Endodermal cell (in vitro differentiated cells): ENCODE measurements around the gene MAP3K21. TPM values are rescaled to one million over a fixed set of nuclear protein-coding genes. Genes with fewer than 3 reads are reported as not detected.

Experiments used
- DNase-seq: peaks from one replicate; pipeline ENCODE4 v3.0.0-alpha.2; 2017
- H3K27ac ChIP-seq: 2 replicates; pipeline ENCODE4 v1.5.1; 2013; ENCODE audit warnings: mild to moderate bottlenecking, low read depth, low read length, moderate library complexity
- H3K27me3 ChIP-seq: 2 replicates; pipeline ENCODE4 v1.6.1; 2013; ENCODE audit warnings: mild to moderate bottlenecking, low read length, moderate library complexity; ENCODE audit not compliant: insufficient read depth, control insufficient read depth, poor library complexity, severe bottlenecking
- H3K36me3 ChIP-seq: 2 replicates; pipeline ENCODE4 v1.7.0; 2013; ENCODE audit warnings: mild to moderate bottlenecking, low read length, moderate library complexity; ENCODE audit not compliant: control insufficient read depth, insufficient read depth
- H3K4me1 ChIP-seq: one replicate; pipeline ENCODE4 v1.7.0; 2013; ENCODE audit warnings: low read length; ENCODE audit not compliant: control insufficient read depth, insufficient read depth
- H3K4me3 ChIP-seq: 2 replicates; pipeline ENCODE4 v1.5.1; 2013; ENCODE audit warnings: mild to moderate bottlenecking, low read length, moderate library complexity
- H3K9ac ChIP-seq: 2 replicates; pipeline ENCODE4 v1.6.1; 2013; ENCODE audit warnings: mild to moderate bottlenecking, low read length, moderate library complexity; ENCODE audit not compliant: poor library complexity, severe bottlenecking; ENCODE audit errors: extremely low read depth
- H3K9me3 ChIP-seq: 2 replicates; pipeline ENCODE4 v1.6.1; 2013; ENCODE audit warnings: mild to moderate bottlenecking, low read length, moderate library complexity; ENCODE audit not compliant: control insufficient read depth
- H3K27ac Mint-ChIP-seq: 2 replicates; pipeline ENCODE4 v1.8.0; 2020; ENCODE audit warnings: mixed read lengths
- H3K27me3 Mint-ChIP-seq: 2 replicates; pipeline ENCODE4 v1.8.0; 2021; ENCODE audit warnings: mild to moderate bottlenecking, mixed read lengths; ENCODE audit not compliant: insufficient read depth
- H3K36me3 Mint-ChIP-seq: 2 replicates; pipeline ENCODE4 v1.8.0; 2020; ENCODE audit warnings: low read depth, mixed read lengths
- H3K4me1 Mint-ChIP-seq: 2 replicates; pipeline ENCODE4 v1.8.0; 2020; ENCODE audit warnings: mixed read lengths
- H3K4me3 Mint-ChIP-seq: 2 replicates; pipeline ENCODE4 v1.8.0; 2020; ENCODE audit warnings: mild to moderate bottlenecking, moderate library complexity, mixed read lengths
- H3K9me3 Mint-ChIP-seq: 2 replicates; pipeline ENCODE4 v1.8.0; 2020; ENCODE audit warnings: mild to moderate bottlenecking, mixed read lengths
- WGBS, 2 experiments: methylation state at CpG; one replicate each; pipeline versions ENCODE4 v1.1.5 to v1.1.7; 2013; ENCODE audit warnings: missing lambda C conversion rate in 2 of 2, mixed read lengths in 1 of 2; ENCODE audit not compliant: insufficient coverage in 1 of 2, insufficient read length in 1 of 2; 5-methylcytosine and 5-hydroxymethylcytosine counted together
- total RNA-seq, 2 donors: library from RNA; stranded (reverse); fragmentation: NEBNext Ultra II Directional in 1 of 2; extraction: Animal tissue kit (Norgen Biotek cat#: 25700) in 1 of 2; gene quantifications; 2 replicates in 1 of 2; 3 replicates in 1 of 2; pipeline ENCODE4 v1.2.1, GENCODE V29; 2021
- TF ChIP-seq, protein P1 (sequence below): fragments of 200-600 bp; sonication (generic); conservative IDR thresholded peaks from 2 replicates; pipeline ENCODE4 v1.5.0; 2021; ENCODE audit warnings: antibody characterized with exemption, mild to moderate bottlenecking

The MAP3K21 gene
- total RNA-seq, 2 donors from 2014 or later: 9.4 to 14.6 TPM

DNA sequence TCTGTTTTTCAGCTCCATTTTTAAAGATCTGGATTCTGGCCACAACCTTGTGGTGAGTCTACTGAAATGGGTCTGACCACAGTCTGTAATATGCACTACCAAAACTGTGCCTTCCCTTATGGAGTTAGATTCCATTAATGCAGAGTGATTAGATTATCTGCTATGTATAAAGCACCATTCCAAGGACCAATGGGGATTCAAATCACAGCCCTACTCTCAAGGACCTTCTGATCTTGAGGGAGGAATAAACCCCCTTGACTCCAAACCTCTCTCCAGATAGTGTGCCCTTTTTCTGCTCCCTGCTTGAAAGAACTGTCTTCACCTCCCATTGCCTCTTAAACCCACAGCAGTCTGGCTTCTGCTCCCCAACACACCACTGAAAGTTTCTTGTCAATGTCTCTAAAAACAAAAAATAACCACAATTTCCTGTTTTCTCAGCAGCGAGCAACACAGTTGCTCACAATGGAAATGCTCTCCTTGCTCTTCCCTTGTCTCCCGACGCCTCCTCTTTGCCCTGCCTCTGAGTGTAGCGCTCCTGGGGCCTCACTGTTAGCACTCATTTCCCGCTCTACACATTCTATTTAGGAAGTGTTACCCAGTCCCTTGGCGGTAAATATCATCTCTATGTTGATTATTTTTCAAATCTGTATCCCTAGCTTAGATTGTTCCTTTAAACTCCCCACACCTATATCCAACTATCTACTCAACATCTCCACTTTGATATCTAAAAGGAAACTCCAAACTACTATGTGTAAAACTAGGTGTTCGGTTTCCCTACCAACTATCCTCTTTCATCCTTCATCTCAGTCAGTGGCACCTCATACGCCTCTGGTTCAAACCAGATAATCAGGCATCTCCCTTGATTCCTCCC, 45.6 kb upstream of the MAP3K21 start:
- Histone ChIP-seq H3K9ac (no peak overlapping the region), H3K4me3 (no peak overlapping the region), H3K4me1 (no peaks in the 10 kb centered on the region), H3K36me3 (no peaks in the 10 kb centered on the region), H3K27me3 (no peaks in the 10 kb centered on the region), H3K27ac (no peak overlapping the region), H3K9me3 (peaks cover 4% of the 10 kb centered on the region)
- peaks cover 7% of the 10 kb centered on the region for H3K36me3 Mint-ChIP-seq
- no peaks in the 10 kb centered on the region for H3K27me3 Mint-ChIP-seq
- H3K27ac Mint-ChIP-seq: peak overlapping the region; percentile 25
- 90 to 94% methylated on average over 8 of the region's 8 CpGs for WGBS, 2 experiments
- TF ChIP-seq, protein P1, sequence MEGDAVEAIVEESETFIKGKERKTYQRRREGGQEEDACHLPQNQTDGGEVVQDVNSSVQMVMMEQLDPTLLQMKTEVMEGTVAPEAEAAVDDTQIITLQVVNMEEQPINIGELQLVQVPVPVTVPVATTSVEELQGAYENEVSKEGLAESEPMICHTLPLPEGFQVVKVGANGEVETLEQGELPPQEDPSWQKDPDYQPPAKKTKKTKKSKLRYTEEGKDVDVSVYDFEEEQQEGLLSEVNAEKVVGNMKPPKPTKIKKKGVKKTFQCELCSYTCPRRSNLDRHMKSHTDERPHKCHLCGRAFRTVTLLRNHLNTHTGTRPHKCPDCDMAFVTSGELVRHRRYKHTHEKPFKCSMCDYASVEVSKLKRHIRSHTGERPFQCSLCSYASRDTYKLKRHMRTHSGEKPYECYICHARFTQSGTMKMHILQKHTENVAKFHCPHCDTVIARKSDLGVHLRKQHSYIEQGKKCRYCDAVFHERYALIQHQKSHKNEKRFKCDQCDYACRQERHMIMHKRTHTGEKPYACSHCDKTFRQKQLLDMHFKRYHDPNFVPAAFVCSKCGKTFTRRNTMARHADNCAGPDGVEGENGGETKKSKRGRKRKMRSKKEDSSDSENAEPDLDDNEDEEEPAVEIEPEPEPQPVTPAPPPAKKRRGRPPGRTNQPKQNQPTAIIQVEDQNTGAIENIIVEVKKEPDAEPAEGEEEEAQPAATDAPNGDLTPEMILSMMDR: no peak
- H3K4me3 Mint-ChIP-seq: no peak overlapping the region
- peaks cover 2% of the 10 kb centered on the region for H3K4me1 Mint-ChIP-seq
- DNase-seq: no peak
- no peaks in the 10 kb centered on the region for H3K9me3 Mint-ChIP-seq

DNA sequence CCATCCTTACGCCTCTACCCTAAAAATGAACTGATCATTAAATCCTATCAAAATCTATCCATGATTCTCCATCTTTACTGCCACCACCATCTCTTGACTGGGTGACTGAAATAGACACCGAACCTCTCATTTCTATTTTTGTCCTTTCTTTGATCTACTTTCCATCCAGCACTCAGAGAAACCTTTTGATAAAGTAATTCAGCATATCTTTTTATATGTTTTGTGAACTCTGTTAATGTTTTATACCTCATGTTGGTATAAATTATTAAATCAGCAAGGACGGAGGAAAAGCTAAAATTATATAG, 45.0 kb upstream of the MAP3K21 start:
- no peaks in the 10 kb centered on the region for H3K27me3 Mint-ChIP-seq
- WGBS, 2 experiments: 96 to 100% methylated on average over 1 to 2 of the region's 3 CpGs
- H3K27ac Mint-ChIP-seq: no peak overlapping the region
- no peak overlapping the region for H3K4me3 Mint-ChIP-seq
- Histone ChIP-seq H3K27ac (no peak overlapping the region), H3K9ac (no peak overlapping the region), H3K27me3 (no peaks in the 10 kb centered on the region), H3K36me3 (peaks cover 2% of the 10 kb centered on the region), H3K4me1 (no peaks in the 10 kb centered on the region), H3K4me3 (no peak overlapping the region), H3K9me3 (peaks cover 4% of the 10 kb centered on the region)
- peaks cover 8% of the 10 kb centered on the region for H3K36me3 Mint-ChIP-seq
- DNase-seq: no peak
- H3K9me3 Mint-ChIP-seq: no peaks in the 10 kb centered on the region
- TF ChIP-seq, protein P1: no peak
- H3K4me1 Mint-ChIP-seq: peaks cover 2% of the 10 kb centered on the region

DNA sequence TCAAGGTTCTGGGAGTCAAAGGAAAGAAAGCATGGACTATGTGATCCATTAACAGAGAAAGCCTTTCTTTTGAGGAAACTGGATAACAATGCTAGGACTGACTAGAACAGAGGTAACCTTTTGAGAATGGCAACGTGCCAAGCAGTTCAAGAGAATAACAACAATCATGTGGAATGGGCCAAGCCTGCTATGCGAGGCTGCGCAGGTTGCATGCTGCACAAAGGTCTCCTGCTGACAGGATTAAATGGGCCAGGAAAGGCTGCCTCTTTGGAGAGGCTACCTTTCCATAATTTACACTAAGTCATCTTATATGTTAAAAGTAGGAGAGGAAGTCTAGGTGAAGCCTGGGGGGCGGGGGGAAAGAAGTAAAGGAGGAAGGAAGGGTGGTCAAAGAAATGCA, 37.8 kb upstream of the MAP3K21 start:
- H3K27ac ChIP-seq: no peak overlapping the region
- peak; percentile 88 for DNase-seq
- Mint-ChIP-seq H3K4me1 (peaks cover 18% of the 10 kb centered on the region), H3K36me3 (peaks cover 21% of the 10 kb centered on the region), H3K9me3 (no peaks in the 10 kb centered on the region), H3K27ac (peak overlapping the region; percentile 62), H3K27me3 (no peaks in the 10 kb centered on the region), H3K4me3 (no peak overlapping the region)
- no peaks in the 10 kb centered on the region for H3K4me1 ChIP-seq
- TF ChIP-seq, protein P1: no peak
- H3K9me3 ChIP-seq: no peaks in the 10 kb centered on the region
- H3K36me3 ChIP-seq: peaks cover 6% of the 10 kb centered on the region
- H3K4me3 ChIP-seq: no peak overlapping the region
- no peak overlapping the region for H3K9ac ChIP-seq
- no peaks in the 10 kb centered on the region for H3K27me3 ChIP-seq
- 52 to 54% methylated on average over 3 of the region's 4 CpGs for WGBS, 2 experiments
